Trophoblast cell (in vitro differentiated cells and primary cell): ENCODE measurements around the gene TAS2R3.

Source experiments
- DNase-seq, 2 donors: peaks; one replicate each; pipeline ENCODE4 v3.0.0-alpha.2; 2016
- H2AFZ ChIP-seq: 2 replicates; pipeline ENCODE4 v1.6.1; 2013; ENCODE audit warnings: low read length, moderate library complexity, mild to moderate bottlenecking; ENCODE audit not compliant: insufficient read depth, poor library complexity
- H2AK5ac ChIP-seq: 2 replicates; pipeline ENCODE4 v1.6.1; 2013; ENCODE audit warnings: mild to moderate bottlenecking, low read length
- H2BK120ac ChIP-seq: 2 replicates; pipeline ENCODE4 v1.6.1; 2013; ENCODE audit warnings: low read length, mild to moderate bottlenecking, moderate library complexity; ENCODE audit not compliant: insufficient read depth, poor library complexity
- H2BK12ac ChIP-seq: 2 replicates; pipeline ENCODE4 v1.6.1; 2013; ENCODE audit warnings: mild to moderate bottlenecking, low read length, moderate library complexity
- H2BK5ac ChIP-seq: 2 replicates; pipeline ENCODE4 v1.6.1; 2013; ENCODE audit warnings: low read length, low read depth, moderate library complexity, mild to moderate bottlenecking; ENCODE audit not compliant: poor library complexity
- H3K14ac ChIP-seq: 2 replicates; pipeline ENCODE4 v1.6.1; 2013; ENCODE audit warnings: mild to moderate bottlenecking, low read length
- H3K18ac ChIP-seq: 2 replicates; pipeline ENCODE4 v1.6.1; 2013; ENCODE audit warnings: mild to moderate bottlenecking, low read length
- H3K23ac ChIP-seq: 2 replicates; pipeline ENCODE4 v1.6.1; 2013; ENCODE audit warnings: low read length
- H3K27ac ChIP-seq: 2 replicates; pipeline ENCODE4 v1.5.1; 2013; ENCODE audit warnings: low read depth, mild to moderate bottlenecking, inconsistent platforms, low read length, moderate library complexity
- H3K27me3 ChIP-seq: 2 replicates; pipeline ENCODE4 v1.6.1; 2013; ENCODE audit warnings: inconsistent platforms, mild to moderate bottlenecking, low read length, moderate library complexity; ENCODE audit not compliant: insufficient read depth
- H3K36me3 ChIP-seq, 2 experiments: 1 replicate in 1 of 2; 2 replicates in 1 of 2; pipeline ENCODE4 v1.6.1; 2013; ENCODE audit warnings: low read length in 2 of 2, mild to moderate bottlenecking in 2 of 2, moderate library complexity in 1 of 2; ENCODE audit not compliant: insufficient read depth in 2 of 2, control insufficient read depth in 1 of 2
- H3K4ac ChIP-seq: 2 replicates; pipeline ENCODE4 v1.6.1; 2013; ENCODE audit warnings: low read depth, mild to moderate bottlenecking, low read length, moderate library complexity
- H3K4me1 ChIP-seq, 2 experiments: 1 replicate in 1 of 2; 2 replicates in 1 of 2; pipeline ENCODE4 v1.6.1; 2013; ENCODE audit warnings: low read length in 2 of 2, mild to moderate bottlenecking in 2 of 2, moderate library complexity in 1 of 2; ENCODE audit not compliant: insufficient read depth in 2 of 2, control insufficient read depth in 1 of 2
- H3K4me2 ChIP-seq: 2 replicates; pipeline ENCODE4 v1.6.1; 2013; ENCODE audit warnings: inconsistent platforms, mild to moderate bottlenecking, low read length, moderate library complexity
- H3K4me3 ChIP-seq: 2 replicates; pipeline ENCODE4 v1.5.1; 2013; ENCODE audit warnings: mild to moderate bottlenecking, low read depth, low read length, inconsistent platforms
- H3K79me1 ChIP-seq: one replicate; pipeline ENCODE4 v1.6.1; 2013; ENCODE audit warnings: low read length
- H3K79me2 ChIP-seq: 2 replicates; pipeline ENCODE4 v1.6.1; 2013; ENCODE audit warnings: low read length, mild to moderate bottlenecking; ENCODE audit not compliant: control insufficient read depth, insufficient read depth, poor library complexity
- H3K9ac ChIP-seq: 2 replicates; pipeline ENCODE4 v1.6.1; 2013; ENCODE audit warnings: mild to moderate bottlenecking, low read length
- H3K9me3 ChIP-seq: 2 replicates; pipeline ENCODE4 v1.6.1; 2013; ENCODE audit warnings: low read depth, mild to moderate bottlenecking, control low read depth, inconsistent platforms, low read length; ENCODE audit not compliant: insufficient read depth
- H4K12ac ChIP-seq: 2 replicates; pipeline ENCODE4 v1.6.1; 2013; ENCODE audit warnings: low read depth, mild to moderate bottlenecking, low read length, moderate library complexity
- H4K8ac ChIP-seq: 2 replicates; pipeline ENCODE4 v1.6.1; 2013; ENCODE audit warnings: low read depth, mild to moderate bottlenecking, low read length, moderate library complexity
- H4K91ac ChIP-seq: one replicate; pipeline ENCODE4 v1.6.1; 2013; ENCODE audit warnings: low read depth, mild to moderate bottlenecking, low read length, moderate library complexity
- WGBS: extraction: QIAGEN DNeasy Blood & Tissue Kit; methylation state at CpG from one replicate; pipeline ENCODE4 v1.1.7; 2013; ENCODE audit warnings: missing lambda C conversion rate; ENCODE audit not compliant: insufficient read length, insufficient coverage; ENCODE audit errors: extremely low coverage; 5-methylcytosine and 5-hydroxymethylcytosine counted together

The TAS2R3 gene

DNA sequence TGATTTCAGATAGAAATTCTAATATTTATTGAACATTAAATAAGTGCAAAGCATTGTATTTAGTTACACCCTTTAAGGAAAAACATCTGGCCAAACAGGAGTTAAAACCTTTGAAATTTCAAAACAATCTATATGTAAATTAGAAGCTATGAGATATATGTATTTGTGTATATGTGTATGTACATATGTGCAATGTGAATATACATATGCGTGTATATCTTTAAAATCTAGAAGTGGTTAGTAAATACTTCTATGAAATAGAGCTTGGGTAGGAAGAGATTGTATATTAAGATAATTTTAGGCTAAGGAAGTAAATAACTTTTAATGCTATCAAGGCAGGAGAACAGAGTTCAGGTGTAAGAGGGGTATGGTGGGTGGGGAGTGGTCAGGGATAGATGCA lies 46.4 kb upstream of the TAS2R3 start:
- Histone ChIP-seq H4K12ac (no peak overlapping the region), H3K4me3 (no peak overlapping the region), H3K14ac (no peak overlapping the region), H3K27ac (no peak overlapping the region), H2BK120ac (no peak overlapping the region), H3K79me1 (no peaks in the 10 kb centered on the region), H2BK12ac (no peak overlapping the region), H2AFZ (no peak overlapping the region), H3K9me3 (no peaks in the 10 kb centered on the region), H2AK5ac (no peak overlapping the region), H4K8ac (no peak overlapping the region), H4K91ac (no peak overlapping the region), H3K4ac (no peak overlapping the region), H3K79me2 (no peaks in the 10 kb centered on the region), H3K27me3 (no peaks in the 10 kb centered on the region), H3K4me1 (no peaks in the 10 kb centered on the region), H3K18ac (no peak overlapping the region), H2BK5ac (no peak overlapping the region), H3K9ac (no peak overlapping the region), H3K4me2 (no peak overlapping the region), H3K36me3 (no peaks in the 10 kb centered on the region), H3K23ac (no peak overlapping the region)
- WGBS: no CpG with 5 or more reads among the region's 1 CpG
- no peak for DNase-seq

DNA sequence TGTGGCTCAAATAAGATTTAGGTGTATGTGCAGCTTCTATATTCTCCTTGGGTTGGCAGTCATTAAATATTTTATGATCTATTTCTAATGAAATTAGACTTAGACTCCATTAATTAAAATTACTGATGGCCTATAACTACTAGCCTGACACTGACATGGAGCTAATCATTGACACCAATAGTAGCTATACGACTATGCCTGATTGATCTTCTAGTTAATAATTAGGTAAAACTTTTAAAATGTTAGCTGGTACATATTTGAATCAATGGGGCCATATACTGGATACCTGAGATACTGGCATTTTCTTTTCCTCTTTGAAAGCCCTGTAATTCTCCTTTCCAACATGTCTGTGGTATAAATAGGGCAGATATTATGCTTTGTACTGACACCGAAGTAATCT lies 41.4 kb upstream of the TAS2R3 start:
- whole genome bisulfite sequencing: no CpG with 5 or more reads among the region's 2 CpGs
- H3K36me3 ChIP-seq: no peaks in the 10 kb centered on the region

DNA sequence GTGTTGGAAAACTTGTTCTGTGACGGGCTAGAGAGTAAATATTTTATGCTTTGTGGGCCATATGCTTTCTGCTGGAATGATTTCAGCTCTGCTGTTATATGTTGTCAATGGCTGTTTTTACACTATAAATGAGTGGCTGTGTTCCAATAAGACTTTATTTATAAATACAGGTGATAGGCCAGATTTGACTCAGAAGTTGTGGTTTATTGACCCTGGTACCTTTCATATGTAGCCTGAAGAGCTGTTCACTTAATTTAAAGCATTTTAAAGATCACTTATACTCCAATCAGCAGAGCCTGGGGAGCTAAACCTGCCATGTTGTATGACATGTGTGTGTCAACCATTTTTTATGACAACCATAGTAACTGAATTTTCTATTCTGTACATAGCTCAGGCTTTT lies 34.9 kb upstream of the TAS2R3 start:
- Histone ChIP-seq H2BK120ac (no peak overlapping the region), H4K12ac (no peak overlapping the region), H2BK5ac (no peak overlapping the region), H2AK5ac (no peak overlapping the region), H3K27ac (no peak overlapping the region), H3K23ac (no peak overlapping the region), H2AFZ (no peak overlapping the region), H3K14ac (no peak overlapping the region), H3K9me3 (no peaks in the 10 kb centered on the region), H3K4ac (no peak overlapping the region), H3K4me1 (no peaks in the 10 kb centered on the region), H3K79me1 (no peaks in the 10 kb centered on the region), H2BK12ac (no peak overlapping the region), H3K4me3 (no peak overlapping the region), H3K18ac (no peak overlapping the region), H4K8ac (no peak overlapping the region), H3K4me2 (no peak overlapping the region), H3K9ac (no peak overlapping the region), H3K36me3 (no peaks in the 10 kb centered on the region), H4K91ac (no peak overlapping the region), H3K79me2 (no peaks in the 10 kb centered on the region), H3K27me3 (no peaks in the 10 kb centered on the region)
- no peak for DNase-seq
- no CpG with 5 or more reads among the region's 1 CpG for WGBS

More for the DNA sequence above, 41.4 kb upstream of the TAS2R3 start:
- H3K79me1 ChIP-seq: no peaks in the 10 kb centered on the region
- no peak overlapping the region for H4K8ac ChIP-seq
- no peak for DNase-seq
- no peak overlapping the region for H2AK5ac ChIP-seq
- no peaks in the 10 kb centered on the region for H3K79me2 ChIP-seq
- H3K9ac ChIP-seq: no peak overlapping the region
- H2AFZ ChIP-seq: no peak overlapping the region
- no peak overlapping the region for H3K27ac ChIP-seq
- no peaks in the 10 kb centered on the region for H3K4me1 ChIP-seq
- no peak overlapping the region for H3K23ac ChIP-seq
- H3K4me3 ChIP-seq: no peak overlapping the region
- no peak overlapping the region for H2BK120ac ChIP-seq
- no peak overlapping the region for H3K18ac ChIP-seq
- no peak overlapping the region for H2BK5ac ChIP-seq
- H3K14ac ChIP-seq: no peak overlapping the region
- H3K27me3 ChIP-seq: no peaks in the 10 kb centered on the region
- no peaks in the 10 kb centered on the region for H3K9me3 ChIP-seq
- no peak overlapping the region for H4K91ac ChIP-seq
- no peak overlapping the region for H3K4me2 ChIP-seq
- H2BK12ac ChIP-seq: no peak overlapping the region
- no peak overlapping the region for H4K12ac ChIP-seq
- H3K4ac ChIP-seq: no peak overlapping the region

DNA sequence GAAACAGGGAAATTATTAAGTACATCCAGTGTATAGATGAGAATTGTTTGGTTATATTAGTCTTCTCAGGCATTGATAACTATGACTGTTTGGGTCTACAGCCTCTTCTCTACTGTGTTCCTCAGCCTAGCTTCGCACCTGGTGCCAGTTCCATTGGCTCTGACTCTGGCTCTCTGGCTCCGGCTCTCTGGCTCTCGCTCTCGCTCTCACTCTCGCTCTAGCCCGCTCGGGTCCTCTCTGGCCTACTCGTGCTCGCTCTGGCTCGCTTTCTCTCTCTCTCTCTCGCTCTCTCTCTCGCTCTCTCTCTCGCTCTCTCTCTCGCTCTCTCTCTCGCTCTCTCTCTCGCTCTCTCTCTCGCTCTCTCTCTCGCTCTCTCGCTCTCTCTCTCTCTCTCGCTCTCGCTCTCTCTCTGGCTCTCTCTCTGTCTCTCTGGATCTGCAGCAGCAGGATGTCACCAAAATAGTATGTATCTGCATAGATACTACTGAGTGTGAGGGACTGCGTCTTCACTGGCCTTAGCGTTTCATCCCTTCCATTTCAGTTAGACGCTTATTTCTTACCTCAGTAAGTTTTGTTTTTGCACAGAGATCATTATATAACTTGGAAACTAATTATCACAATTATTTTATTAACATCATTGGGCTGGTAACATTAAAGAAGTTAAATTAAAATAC lies 32.3 kb upstream of the TAS2R3 start:
- Histone ChIP-seq H2BK5ac (no peak overlapping the region), H2BK120ac (no peak overlapping the region), H4K91ac (no peak overlapping the region), H3K23ac (no peak overlapping the region), H2AK5ac (no peak overlapping the region), H3K79me1 (no peaks in the 10 kb centered on the region), H3K14ac (no peak overlapping the region), H3K9me3 (no peaks in the 10 kb centered on the region), H3K79me2 (no peaks in the 10 kb centered on the region), H3K36me3 (no peaks in the 10 kb centered on the region), H3K4ac (no peak overlapping the region), H2AFZ (no peak overlapping the region), H4K12ac (no peak overlapping the region), H3K27ac (no peak overlapping the region), H3K4me3 (no peak overlapping the region), H3K9ac (no peak overlapping the region), H3K18ac (no peak overlapping the region), H3K4me2 (no peak overlapping the region), H4K8ac (no peak overlapping the region), H3K4me1 (no peaks in the 10 kb centered on the region), H3K27me3 (no peaks in the 10 kb centered on the region), H2BK12ac (no peak overlapping the region)
- DNase-seq: no peak
- WGBS: no CpG with 5 or more reads among the region's 24 CpGs
